ENCODE measurements around the gene SH3PXD2B.

Gene SH3PXD2B

GRCh38 chr5:172481011-172481800 lies 26.9 kb upstream of the SH3PXD2B start:
- no peak for TF ChIP-seq POLR2AphosphoS5 (IDR thresholded peaks at IDR 0.05; ENCODE audit: low read depth, low read length)
- TF ChIP-seq TAF1 (IDR thresholded peaks at IDR 0.05; ENCODE audit: borderline replicate concordance, insufficient read depth, low read length), result no peak

- TF ChIP-seq FOXP2 (optimal IDR thresholded peaks at IDR 0.05; ENCODE audit: borderline replicate concordance, extremely low read depth, extremely low read length, insufficient read depth), result no peak
- TF ChIP-seq POLR2AphosphoS5 (IDR thresholded peaks at IDR 0.05; ENCODE audit: low read depth, low read length), result no peak
- no peak for TF ChIP-seq REST (IDR thresholded peaks at IDR 0.05; ENCODE audit: insufficient read depth in 1 of 2, low read depth in 2 of 2, low read length in 2 of 2)
- TF ChIP-seq TAF1 (IDR thresholded peaks at IDR 0.05; ENCODE audit: borderline replicate concordance, insufficient read depth, low read length), result no peak
- TF ChIP-seq SIN3A (IDR thresholded peaks at IDR 0.05; ENCODE audit: borderline replicate concordance, insufficient read depth, low read length), result no peak
These were observed 25.4 kb upstream of the SH3PXD2B start for GRCh38 chr5:172479784-172480115.

- TF ChIP-seq FOXP2 (optimal IDR thresholded peaks at IDR 0.05; ENCODE audit: borderline replicate concordance, extremely low read depth, extremely low read length, insufficient read depth) (no peak), POLR2AphosphoS5 (IDR thresholded peaks at IDR 0.05; ENCODE audit: low read depth, low read length) (no peak), REST (IDR thresholded peaks at IDR 0.05; ENCODE audit: insufficient read depth in 1 of 2, low read depth in 2 of 2, low read length in 2 of 2) (no peak), SIN3A (IDR thresholded peaks at IDR 0.05; ENCODE audit: borderline replicate concordance, insufficient read depth, low read length) (no peak), TAF1 (IDR thresholded peaks at IDR 0.05; ENCODE audit: borderline replicate concordance, insufficient read depth, low read length) (no peak)
These were observed 24.9 kb upstream of the SH3PXD2B start for GRCh38 chr5:172479034-172479783.

- TF ChIP-seq FOXP2 (optimal IDR thresholded peaks at IDR 0.05; ENCODE audit: borderline replicate concordance, extremely low read depth, extremely low read length, insufficient read depth) (no peak), SIN3A (IDR thresholded peaks at IDR 0.05; ENCODE audit: borderline replicate concordance, insufficient read depth, low read length) (no peak), REST (IDR thresholded peaks at IDR 0.05; ENCODE audit: insufficient read depth in 1 of 2, low read depth in 2 of 2, low read length in 2 of 2) (no peak), TAF1 (IDR thresholded peaks at IDR 0.05; ENCODE audit: borderline replicate concordance, insufficient read depth, low read length) (no peak), POLR2AphosphoS5 (IDR thresholded peaks at IDR 0.05; ENCODE audit: low read depth, low read length) (no peak)
These were observed 23.9 kb upstream of the SH3PXD2B start for GRCh38 chr5:172478256-172478655.

GRCh38 chr5:172477466-172477865 lies 23.1 kb upstream of the SH3PXD2B start:
- TF ChIP-seq FOXP2 (optimal IDR thresholded peaks at IDR 0.05; ENCODE audit: borderline replicate concordance, extremely low read depth, extremely low read length, insufficient read depth) (no peak), SIN3A (IDR thresholded peaks at IDR 0.05; ENCODE audit: borderline replicate concordance, insufficient read depth, low read length) (no peak), REST (IDR thresholded peaks at IDR 0.05; ENCODE audit: insufficient read depth in 1 of 2, low read depth in 2 of 2, low read length in 2 of 2) (no peak), TAF1 (IDR thresholded peaks at IDR 0.05; ENCODE audit: borderline replicate concordance, insufficient read depth, low read length) (no peak), POLR2AphosphoS5 (IDR thresholded peaks at IDR 0.05; ENCODE audit: low read depth, low read length) (no peak)

Data from PFSK-1 (cell line).